MG63 (cell line): ENCODE results near the gene GPATCH2L. TPM values are rescaled to one million over a fixed set of nuclear protein-coding genes. Genes with fewer than 3 reads are reported as not detected.

Experiments used
- DNase-seq: peaks from one replicate; pipeline ENCODE4 v3.0.0-alpha.2; 2020
- H3K27me3 ChIP-seq: fragments of 250-450 bp; sonication (Bioruptor Pico); 2 replicates; pipeline ENCODE4 v1.5.1; 2020; ENCODE audit warnings: mild to moderate bottlenecking, moderate library complexity
- H3K36me3 ChIP-seq: fragments of 250-450 bp; sonication (Bioruptor Pico); 2 replicates; pipeline ENCODE4 v1.5.1; 2020; ENCODE audit warnings: mild to moderate bottlenecking, moderate library complexity
- H3K4me3 ChIP-seq: fragments of 250-450 bp; sonication (Bioruptor Pico); 2 replicates; pipeline ENCODE4 v1.5.1; 2020; ENCODE audit warnings: mild to moderate bottlenecking, moderate library complexity
- H3K9me3 ChIP-seq: fragments of 250-450 bp; sonication (Bioruptor Pico); 2 replicates; pipeline ENCODE4 v1.5.1; 2020; ENCODE audit warnings: mild to moderate bottlenecking, moderate library complexity
- total RNA-seq: library from RNA; depleted of rRNA; stranded (reverse); fragments of >200 nt; shearing (Covaris generic); gene quantifications from 2 replicates; pipeline ENCODE4 v1.2.3, GENCODE V29; 2014; ENCODE audit warnings: low replicate concordance

The GPATCH2L gene
- total RNA-seq, 1 experiment from 2014 or later: 17.5 TPM

DNA sequence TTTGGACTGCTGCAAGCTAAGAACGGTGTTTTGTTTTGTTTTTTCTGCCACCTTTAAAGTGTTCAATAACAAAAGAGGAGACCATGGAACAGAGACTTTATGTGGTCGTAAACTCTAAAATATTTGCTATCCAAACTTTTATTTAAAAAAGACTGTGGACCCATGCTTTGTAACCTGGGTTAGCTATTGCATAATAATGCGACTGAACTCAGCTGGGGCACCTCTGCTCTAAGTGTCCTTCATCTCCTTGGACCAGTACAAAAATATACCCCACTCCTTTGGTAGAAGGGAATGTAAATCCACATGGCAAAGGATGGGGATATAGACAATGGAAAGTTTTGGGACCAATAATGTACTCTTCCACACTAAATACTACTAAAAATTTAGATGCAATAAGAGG lies 65.5 kb downstream of the GPATCH2L start:
- Histone ChIP-seq H3K4me3 (no peak overlapping the region), H3K27me3 (no peaks in the 10 kb centered on the region), H3K36me3 (no peaks in the 10 kb centered on the region), H3K9me3 (no peaks in the 10 kb centered on the region; the same call in 1 of the 2 replicates)
- DNase-seq: no peak

DNA sequence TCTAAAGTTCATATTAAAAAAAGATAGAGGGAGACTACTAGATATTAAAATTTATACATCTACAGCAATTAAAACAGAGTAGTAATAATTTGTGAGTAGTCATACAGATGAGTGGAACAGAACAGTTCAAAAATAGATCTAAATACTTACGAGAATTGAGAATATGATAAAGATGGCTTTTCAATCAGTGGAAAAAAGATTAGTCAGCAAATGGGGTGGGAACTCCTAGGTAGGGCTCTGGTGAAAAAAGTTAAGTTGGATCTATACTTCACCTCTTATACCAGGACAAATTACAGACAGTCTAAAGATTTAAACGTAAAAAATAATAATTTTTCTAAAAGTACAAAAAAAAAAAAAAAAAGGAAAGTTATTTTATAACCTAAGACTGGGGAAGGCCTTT lies 66.9 kb downstream of the GPATCH2L start:
- Histone ChIP-seq H3K9me3 (no peaks in the 10 kb centered on the region; the same call in 1 of the 2 replicates), H3K4me3 (no peak overlapping the region), H3K36me3 (no peaks in the 10 kb centered on the region), H3K27me3 (no peaks in the 10 kb centered on the region)
- no peak for DNase-seq

DNA sequence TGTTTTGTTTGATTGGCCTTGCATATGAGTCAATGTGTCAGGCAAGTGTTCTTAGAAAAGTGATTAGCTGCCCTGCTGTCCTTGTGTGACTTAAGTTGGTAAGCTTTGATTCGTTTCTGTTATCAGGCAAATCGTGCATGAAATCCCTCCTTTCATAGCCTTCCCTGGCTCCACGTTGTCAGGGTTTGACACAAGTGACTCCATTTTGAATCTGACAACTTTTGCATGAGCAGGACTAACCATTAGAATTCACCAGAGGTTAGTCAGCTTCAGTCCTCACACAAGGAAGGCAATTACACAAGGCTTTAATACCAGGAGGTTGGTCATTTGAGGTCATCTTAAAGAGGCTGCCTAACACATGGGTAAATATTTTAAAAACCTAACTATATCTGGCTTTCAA lies 68.2 kb downstream of the GPATCH2L start:
- no peaks in the 10 kb centered on the region for H3K27me3 ChIP-seq
- H3K36me3 ChIP-seq: no peaks in the 10 kb centered on the region
- no peak for DNase-seq
- no peaks in the 10 kb centered on the region; the same call in 1 of the 2 replicates for H3K9me3 ChIP-seq
- H3K4me3 ChIP-seq: no peak overlapping the region

DNA sequence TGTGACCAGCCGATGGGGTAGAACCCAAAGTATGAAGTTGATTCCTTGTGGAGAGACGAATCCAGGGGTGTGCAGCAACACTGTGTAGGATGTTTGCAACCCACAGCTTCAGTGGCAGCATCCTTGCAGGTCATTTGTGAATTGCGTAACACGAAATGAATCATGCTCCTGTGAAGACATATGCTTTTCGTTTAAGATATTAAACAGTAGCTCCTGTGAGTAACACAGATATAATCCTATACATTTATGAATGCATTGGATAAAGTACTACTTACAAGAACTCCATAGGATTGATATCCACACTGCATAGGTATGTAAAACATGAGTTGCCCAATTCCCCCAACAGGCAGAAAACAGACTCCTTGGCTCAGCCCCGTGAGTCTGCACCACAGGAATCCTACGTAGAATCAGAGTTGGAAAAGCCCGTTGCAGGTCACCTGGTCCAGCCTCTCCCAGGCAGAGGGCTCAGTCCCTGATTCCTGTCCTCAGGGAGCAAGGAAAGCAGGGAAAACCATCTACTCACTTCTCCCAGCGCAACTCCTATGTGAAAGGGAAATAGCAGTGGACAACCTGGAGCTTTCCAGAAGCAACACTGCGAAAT lies 75.8 kb downstream of the GPATCH2L start:
- Histone ChIP-seq H3K36me3 (no peaks in the 10 kb centered on the region), H3K9me3 (no peaks in the 10 kb centered on the region), H3K27me3 (no peaks in the 10 kb centered on the region), H3K4me3 (no peak overlapping the region)
- no peak for DNase-seq

DNA sequence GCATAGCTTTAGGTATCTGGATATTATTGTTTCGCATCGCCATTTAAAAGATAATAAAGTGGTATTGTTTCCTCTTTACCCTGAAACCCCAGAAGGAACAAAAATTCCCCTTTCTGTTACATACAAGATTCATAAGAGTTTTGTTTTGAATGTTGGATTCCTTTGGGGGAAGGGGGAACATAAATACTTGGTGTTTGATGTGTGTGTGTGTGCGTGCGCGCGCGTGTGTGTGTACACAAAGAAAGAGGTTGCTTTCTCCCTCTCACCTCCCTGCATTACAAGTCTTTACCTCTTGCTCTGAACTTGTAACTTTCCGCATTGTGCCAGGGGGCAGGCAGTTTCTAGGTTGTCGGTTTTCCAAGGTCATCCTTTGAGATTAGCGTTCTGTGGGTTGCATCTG lies 76.4 kb downstream of the GPATCH2L start:
- H3K4me3 ChIP-seq: no peak overlapping the region
- no peak for DNase-seq
- H3K36me3 ChIP-seq: no peaks in the 10 kb centered on the region

DNA sequence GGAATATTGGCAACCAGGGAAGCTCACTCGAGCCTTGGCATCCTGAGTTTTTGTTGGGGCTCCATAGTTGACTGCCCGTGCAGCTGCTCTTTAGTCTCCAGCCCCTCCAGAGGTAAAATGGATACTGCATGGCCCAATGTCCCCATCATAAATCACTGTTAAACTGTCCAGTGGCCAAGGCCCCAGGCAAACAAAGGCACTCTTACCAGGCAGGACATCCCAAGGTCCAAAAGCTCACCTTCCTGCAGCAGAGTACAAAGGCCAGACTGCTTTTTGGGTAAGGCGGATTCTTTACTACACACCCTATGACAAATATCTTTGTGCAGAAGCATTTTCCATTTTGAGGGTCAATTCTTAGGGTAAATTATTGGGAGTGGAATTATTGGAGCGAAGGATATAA lies 81.1 kb downstream of the GPATCH2L start:
- no peaks in the 10 kb centered on the region for H3K9me3 ChIP-seq
- DNase-seq: no peak
- no peaks in the 10 kb centered on the region for H3K36me3 ChIP-seq
- no peak overlapping the region for H3K4me3 ChIP-seq
- H3K27me3 ChIP-seq: no peaks in the 10 kb centered on the region

More for the DNA sequence above, 76.4 kb downstream of the GPATCH2L start:
- Histone ChIP-seq H3K27me3 (no peaks in the 10 kb centered on the region), H3K9me3 (no peaks in the 10 kb centered on the region)

DNA sequence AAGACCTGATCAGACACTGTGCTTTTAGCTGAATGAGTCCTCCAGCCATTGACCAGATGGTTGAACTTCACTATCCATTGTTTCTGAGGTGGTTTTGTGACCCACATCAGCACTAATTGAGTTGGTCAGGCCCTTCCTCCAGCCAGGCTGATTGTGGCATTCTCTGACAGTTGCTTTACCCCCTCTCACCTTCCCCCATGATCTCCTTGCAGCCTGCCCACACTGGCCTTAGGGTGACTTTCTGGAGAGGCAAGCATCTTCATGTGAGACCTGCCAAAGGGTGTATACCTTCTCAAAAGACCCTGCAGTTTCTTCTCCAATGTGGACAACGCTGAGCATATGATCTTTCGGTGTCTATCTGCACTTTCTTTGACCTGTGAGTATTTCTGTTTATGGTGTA lies 83.9 kb downstream of the GPATCH2L start:
- Histone ChIP-seq H3K4me3 (no peak overlapping the region), H3K9me3 (no peaks in the 10 kb centered on the region), H3K36me3 (no peaks in the 10 kb centered on the region), H3K27me3 (no peaks in the 10 kb centered on the region)
- no peak for DNase-seq

DNA sequence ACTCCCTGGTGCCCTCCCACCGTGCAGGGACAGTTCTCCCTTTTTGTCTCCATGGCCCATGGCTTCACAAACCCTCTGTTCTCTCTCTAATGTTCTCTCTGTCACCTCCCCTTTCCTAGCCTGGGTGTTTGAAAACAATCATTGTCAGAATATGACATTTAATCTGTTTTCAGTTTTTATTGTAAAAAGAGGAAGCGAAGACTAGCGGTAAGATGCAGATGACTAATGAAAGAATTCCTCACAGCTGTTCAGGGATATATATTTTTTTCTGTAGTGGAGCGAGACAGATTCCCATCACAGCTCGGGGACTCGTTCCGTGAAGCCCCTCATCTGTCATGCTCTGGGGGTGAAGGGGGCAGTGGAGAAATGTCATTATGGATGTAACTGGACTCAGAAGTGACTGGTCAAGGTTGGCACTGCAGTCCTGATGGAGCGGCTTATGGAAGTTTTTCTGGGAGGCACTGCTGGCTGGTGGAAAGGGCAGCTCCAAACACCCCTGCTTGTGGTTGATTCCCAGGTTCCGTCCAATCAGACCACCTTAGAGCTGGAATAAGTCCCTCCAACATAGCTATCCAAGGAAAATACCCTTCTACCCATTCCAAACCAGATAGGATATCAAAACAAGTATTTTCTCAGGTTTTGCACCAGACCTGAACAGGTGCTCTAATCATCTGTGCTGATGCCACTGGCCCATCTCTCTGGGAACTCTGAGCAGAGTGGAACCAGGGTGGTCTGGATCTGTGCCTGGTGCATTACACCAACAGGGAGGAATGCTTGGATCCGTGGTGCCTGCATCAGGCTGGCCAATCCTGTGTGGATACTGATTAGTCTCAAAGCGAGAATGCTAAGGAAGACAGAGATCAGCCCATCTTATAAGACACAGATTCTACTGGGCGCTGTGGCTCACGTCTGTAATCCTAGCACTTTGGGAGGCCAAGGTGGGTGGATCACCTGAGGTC lies 84.7 kb downstream of the GPATCH2L start:
- Histone ChIP-seq H3K36me3 (no peaks in the 10 kb centered on the region), H3K9me3 (no peaks in the 10 kb centered on the region), H3K4me3 (no peak overlapping the region), H3K27me3 (no peaks in the 10 kb centered on the region)
- DNase-seq: no peak

DNA sequence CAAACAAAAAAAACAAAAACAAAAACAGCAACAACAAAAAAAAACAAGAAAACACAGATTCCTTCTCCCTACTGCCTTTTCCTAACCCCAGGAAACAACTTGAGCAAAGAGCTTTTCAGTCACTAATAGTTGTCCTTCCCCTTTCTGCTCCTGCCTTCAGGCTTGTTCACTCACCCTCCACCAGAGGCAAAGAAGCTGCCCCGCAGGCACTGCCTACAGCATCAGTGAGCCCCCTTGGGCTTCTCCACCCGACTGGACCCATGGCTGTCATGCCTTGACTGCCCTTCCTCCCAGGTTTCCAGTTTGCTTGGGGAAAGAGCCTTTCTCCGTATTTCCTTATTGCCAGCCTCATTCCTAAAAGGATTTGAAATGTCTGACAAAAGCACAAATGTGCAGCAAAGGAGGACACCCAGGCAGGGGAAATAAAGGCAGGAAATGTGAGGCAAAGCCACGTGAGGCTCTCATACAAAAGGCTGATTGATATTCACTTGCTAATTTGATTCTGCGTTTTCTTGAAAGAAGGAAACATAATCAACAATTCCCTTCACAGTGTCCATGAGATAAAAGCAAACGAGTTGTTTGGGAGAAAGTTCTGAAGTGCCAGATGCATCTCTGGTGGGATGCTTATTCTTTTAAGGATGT lies 85.7 kb downstream of the GPATCH2L start:
- Histone ChIP-seq H3K4me3 (no peak overlapping the region), H3K9me3 (no peaks in the 10 kb centered on the region), H3K36me3 (no peaks in the 10 kb centered on the region), H3K27me3 (no peaks in the 10 kb centered on the region)
- DNase-seq: no peak

DNA sequence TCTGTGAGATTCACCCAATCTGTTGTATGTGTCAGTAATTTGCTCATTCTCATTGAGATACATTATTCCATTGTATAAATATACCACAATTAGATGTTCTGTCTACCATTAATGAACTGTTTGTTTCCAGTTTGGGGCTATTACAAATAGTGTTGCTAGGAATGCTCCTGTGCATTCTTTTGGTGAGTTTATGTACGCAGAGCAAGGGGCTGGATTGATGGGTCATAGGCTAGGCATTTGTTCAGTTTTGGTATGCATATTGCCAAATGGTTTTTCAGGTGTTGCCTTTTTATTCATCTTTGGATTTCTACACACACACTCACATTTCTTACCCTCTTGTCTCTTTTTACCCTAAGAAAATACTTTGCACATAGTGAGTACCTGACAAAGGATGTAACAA lies 93.4 kb downstream of the GPATCH2L start:
- H3K9me3 ChIP-seq: no peaks in the 10 kb centered on the region
- H3K27me3 ChIP-seq: no peaks in the 10 kb centered on the region
- H3K4me3 ChIP-seq: no peak overlapping the region
- DNase-seq: no peak
- H3K36me3 ChIP-seq: no peaks in the 10 kb centered on the region

DNA sequence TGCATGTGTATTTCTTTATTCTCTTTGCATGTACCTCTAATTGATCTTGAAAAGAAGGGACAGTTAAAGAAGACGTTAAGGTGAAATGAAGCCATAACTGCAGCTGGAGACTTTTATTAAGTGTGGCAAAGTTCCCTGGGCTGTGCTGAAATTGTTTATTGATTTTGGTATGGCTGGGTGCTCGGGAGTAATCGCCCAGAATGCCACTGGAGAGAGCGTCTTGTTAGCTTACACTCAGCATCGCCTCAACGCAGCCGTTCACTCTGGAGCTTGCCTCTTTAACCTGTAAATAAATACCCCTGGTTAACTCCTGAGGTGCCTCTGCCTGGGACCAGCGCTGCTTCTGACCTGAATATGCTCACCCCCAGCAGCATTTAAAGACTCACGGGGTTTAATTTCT lies 98.6 kb downstream of the GPATCH2L start:
- H3K4me3 ChIP-seq: no peak overlapping the region
- DNase-seq: no peak
- H3K27me3 ChIP-seq: no peaks in the 10 kb centered on the region
- H3K9me3 ChIP-seq: no peaks in the 10 kb centered on the region
- no peaks in the 10 kb centered on the region for H3K36me3 ChIP-seq

DNA sequence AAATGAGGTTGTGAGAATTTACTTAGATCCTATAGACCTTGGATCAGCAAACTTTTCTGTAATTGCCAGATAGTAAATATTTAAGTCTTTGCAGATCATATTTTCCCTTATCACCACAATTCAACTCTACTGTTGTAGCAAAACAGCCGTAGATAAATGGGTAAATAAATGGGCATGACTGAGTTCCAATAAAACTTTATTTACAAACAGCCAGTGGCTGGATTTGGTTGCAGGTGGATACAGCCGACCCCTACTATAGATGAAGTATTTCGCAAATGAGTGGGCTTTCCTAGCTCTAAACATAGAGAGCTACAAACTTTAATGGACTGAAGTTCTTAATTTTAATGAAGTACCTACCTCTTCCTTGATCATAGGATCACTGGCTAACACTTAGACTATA lies 100.7 kb downstream of the GPATCH2L start:
- no peak for DNase-seq
- no peaks in the 10 kb centered on the region for H3K36me3 ChIP-seq
- no peak overlapping the region for H3K4me3 ChIP-seq
- no peaks in the 10 kb centered on the region for H3K27me3 ChIP-seq
- no peaks in the 10 kb centered on the region for H3K9me3 ChIP-seq

DNA sequence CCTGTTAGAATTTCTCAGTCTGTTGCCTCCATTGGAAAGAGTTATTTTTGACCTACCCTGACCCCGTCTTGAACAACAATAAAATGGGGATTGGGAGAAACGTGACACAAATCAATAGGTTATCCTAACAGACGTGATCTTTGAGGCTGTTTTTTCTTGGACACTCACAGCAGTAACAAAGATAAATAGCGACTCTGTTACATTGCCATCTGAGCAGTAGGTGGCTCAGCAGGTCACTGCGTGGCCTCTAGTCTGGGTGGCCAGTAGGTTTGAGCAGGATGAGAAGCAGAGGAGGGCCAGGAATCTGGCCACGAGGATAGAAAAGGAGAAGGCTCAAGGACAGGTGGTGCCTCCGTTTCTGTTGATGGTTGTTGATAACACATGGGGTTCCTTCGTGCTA lies 101.4 kb downstream of the GPATCH2L start:
- DNase-seq: no peak
- Histone ChIP-seq H3K4me3 (no peak overlapping the region), H3K9me3 (no peaks in the 10 kb centered on the region), H3K36me3 (no peaks in the 10 kb centered on the region), H3K27me3 (no peaks in the 10 kb centered on the region)

DNA sequence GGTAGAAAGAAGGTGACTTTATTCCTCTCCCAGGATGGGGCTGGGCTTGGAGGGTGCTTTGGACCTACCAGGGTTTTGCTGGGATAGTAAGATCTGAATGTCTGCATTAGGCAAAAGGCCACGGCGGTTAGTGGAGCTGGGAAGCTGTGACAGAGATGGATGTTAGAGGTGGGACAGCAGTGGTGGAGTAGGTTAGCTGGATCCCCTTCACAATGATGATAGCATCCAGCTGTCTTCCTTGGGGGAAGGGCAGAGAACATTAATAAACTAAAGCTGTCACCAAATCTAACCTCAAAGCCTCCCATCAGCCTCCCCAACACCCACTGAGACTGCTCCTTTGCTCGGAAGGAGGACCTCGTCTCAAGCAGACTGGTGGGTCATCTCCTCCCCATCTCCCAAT lies 104.8 kb downstream of the GPATCH2L start:
- Histone ChIP-seq H3K9me3 (no peaks in the 10 kb centered on the region), H3K36me3 (no peaks in the 10 kb centered on the region), H3K27me3 (no peaks in the 10 kb centered on the region), H3K4me3 (no peak overlapping the region)
- no peak for DNase-seq

DNA sequence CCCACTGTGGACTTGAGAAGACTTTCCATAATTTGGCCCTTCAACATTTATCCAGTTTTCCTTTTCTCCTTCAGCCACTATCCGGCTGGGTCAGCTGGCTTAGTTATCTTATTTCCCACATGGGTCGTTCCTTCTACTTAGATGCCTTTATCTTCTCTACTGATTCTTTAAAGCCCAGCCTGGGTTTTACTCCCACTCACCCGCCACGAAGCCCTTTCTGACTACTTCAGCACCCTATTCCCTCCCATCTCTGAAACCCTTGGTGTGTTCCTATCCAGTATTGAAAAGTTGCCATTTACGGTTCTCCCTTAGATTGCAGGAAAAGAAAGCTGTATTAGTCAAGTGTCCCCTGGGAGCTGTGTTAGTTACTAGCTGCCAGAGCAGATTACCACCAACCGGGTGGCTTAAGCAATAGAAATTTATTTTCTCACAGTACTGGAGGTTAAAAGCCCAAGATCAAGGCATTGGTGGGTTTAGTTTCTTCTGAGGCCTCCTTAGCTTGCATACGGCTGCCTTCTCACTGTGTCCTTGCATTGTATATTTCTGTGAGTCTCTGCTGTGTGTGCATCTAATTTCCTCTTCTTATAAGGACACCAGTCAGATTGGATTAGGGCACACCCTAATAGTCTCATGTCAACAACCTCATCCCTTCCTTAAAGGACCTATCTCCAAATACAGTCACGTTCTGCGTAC lies 105.5 kb downstream of the GPATCH2L start:
- Histone ChIP-seq H3K9me3 (no peaks in the 10 kb centered on the region), H3K36me3 (no peaks in the 10 kb centered on the region), H3K4me3 (no peak overlapping the region), H3K27me3 (no peaks in the 10 kb centered on the region)
- no peak for DNase-seq

DNA sequence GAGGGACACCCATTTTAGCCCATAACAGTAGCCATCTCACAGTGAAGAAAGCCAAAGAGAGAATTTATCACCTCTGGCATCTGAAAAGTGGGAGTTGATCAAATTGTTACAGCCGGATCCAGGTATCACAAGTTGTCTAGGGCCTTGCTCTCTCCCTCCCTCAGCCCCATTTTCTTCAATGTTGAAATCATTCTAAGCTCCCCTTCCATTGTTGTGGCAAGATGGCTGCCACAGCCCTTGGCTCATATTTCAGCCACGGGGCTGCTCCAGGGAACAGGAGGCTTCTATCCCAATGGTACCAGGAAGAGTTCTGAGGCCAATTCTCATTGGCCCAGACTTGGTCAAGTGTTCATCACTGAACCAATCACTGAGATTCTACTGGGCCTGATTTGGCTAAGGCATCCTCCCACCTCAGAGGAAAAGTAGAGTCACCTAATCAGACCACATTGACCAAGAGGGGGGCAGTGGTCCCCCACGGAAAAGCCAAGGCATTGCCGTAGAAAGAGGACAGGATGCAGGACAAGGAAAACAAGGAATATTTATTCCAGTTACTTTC lies 106.2 kb downstream of the GPATCH2L start:
- Histone ChIP-seq H3K9me3 (no peaks in the 10 kb centered on the region), H3K36me3 (no peaks in the 10 kb centered on the region), H3K4me3 (no peak overlapping the region), H3K27me3 (no peaks in the 10 kb centered on the region)
- no peak for DNase-seq
